HG03354 (cell line): Measurements from ENCODE around the gene DBNDD1.
"Not testable (repeated sequence)": the region's sequence is repeated elsewhere in the genome, so short reads cannot be mapped to it uniquely, and the experiment has no call there.

ENCODE experiments used
- ATAC-seq: cut with Tn5 transposase; IDR thresholded peaks from one replicate; pipeline ENCODE4 v1.9.1; 2021; ENCODE audit warnings: mild to moderate bottlenecking; ENCODE audit not compliant: unreplicated experiment, poor library complexity, severe bottlenecking

The DBNDD1 gene, protein sequence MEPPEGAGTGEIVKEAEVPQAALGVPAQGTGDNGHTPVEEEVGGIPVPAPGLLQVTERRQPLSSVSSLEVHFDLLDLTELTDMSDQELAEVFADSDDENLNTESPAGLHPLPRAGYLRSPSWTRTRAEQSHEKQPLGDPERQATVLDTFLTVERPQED

GRCh38 chr16:90018652-90019542 lies at the start of gene DBNDD1:
DBNDD1 (minus strand) TSS chr16:90019456; CDS start chr16:90019341, 115 bp downstream.
- ATAC-seq: no peak

DNA sequence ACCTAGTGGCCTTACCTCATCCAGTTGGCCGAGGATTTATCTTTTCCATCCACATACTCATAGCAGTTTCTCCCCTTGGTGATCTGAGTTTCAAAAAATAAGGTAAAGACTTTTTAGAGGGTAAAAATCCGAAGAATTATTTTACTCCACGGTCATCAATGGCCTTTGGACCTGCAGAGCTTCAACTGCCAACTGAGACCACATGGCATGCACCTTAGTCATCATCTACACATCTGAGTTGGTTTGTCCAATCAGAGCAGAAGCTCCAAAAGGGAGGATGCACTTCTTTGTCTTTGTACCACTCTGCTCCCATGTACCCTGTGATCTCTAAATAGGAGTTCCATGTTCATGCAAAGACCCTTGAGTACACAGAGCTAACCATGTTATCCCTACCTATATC lies 42.2 kb upstream of the DBNDD1 start:
- no peak for ATAC-seq

GRCh38 chr16:90057738-90058173 lies 38.5 kb upstream of the DBNDD1 start:
- no peak for ATAC-seq

DNA sequence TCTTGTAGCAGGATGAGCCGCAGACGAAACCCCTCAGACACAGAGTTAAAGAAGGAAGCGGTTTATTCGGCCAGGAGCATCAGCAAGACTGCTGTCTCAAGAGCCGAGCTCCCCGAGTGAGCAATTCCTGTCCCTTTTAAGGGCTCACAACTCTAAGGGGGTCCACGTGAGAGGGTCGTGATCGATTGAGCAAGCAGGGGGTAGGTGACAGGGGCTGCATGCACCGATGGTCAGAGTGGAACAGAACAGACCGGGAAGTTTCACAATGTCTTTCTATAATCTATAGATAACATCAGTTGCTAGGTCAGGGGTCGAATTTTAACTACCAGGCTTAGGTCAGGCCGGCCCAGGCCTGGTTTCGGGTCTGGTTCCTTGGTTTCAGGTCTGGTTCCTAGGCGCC lies 37.3 kb upstream of the DBNDD1 start:
- ATAC-seq: not testable (repeated sequence)

DNA sequence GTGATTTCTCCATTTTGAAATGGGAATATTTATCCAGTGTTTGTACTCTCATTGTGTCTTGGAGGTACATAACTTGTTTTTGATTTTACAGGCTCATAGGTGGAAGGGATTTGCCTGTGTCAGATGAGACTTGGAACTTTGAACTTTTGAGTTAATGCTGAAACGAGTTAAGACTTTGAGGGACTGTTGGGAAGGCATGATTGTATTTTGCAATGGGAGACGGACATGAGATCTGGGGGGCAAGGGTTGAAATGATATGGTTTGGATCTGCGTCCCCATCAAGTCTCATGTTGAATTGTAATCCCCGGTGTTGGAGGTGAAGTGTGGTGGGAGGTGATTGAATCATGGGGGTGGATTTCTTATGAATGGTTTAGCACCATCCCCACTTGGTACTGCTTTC lies 36.1 kb upstream of the DBNDD1 start:
- no peak for ATAC-seq

- no peak for ATAC-seq
Measured at GRCh38 chr16:90054554-90054953, 35.3 kb upstream of the DBNDD1 start.

- no peak for ATAC-seq
Measured at GRCh38 chr16:90053902-90054500, 34.7 kb upstream of the DBNDD1 start.

DNA sequence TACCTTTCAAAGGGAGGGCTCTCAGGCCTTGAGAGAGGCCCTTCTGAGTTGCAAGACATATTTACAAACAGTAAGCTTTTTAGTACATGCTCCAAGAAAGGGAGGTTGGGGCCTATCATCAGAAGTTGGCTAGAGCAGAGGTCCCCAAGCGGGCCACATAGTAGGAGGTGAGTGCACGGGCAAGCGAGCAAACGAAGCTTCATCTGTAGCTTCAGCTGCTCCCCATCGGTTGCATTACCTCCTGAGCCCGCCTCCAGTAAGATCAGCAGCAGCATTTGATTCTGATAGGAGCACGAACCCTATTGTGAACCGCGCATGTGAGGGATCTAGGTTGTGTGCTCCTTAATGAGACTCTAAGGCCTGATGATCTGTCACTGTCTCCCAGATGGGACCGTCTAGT lies 31.7 kb upstream of the DBNDD1 start:
- ATAC-seq: no peak

DNA sequence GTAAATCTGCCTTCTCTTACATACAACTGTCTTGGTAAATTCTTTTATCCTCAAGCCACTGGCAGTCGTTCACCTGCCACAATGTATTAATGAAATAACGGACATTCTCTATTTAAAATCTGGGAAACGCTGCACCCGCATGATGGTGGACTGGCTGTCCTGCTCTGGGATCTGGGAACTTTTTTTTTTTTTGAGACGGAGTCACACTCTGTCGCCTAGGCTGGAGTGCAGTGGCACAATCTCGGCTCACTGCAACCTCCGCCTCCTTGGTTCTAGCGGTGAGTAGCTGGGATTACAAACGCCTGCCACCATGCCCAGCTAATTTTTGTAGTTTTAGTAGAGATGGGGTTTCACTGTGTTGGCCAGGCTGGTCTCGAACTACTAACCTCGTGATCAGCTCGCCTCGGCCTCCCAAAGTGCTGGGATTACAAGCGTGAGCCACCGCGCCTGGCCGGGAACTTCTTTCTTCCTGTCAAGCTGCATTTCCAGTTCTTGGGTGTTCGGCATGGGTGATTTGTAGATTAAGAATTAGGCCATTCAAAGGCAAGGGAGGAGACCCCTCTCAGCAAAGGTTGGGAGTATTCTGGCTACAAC lies 29.6 kb upstream of the DBNDD1 start:
- ATAC-seq: no peak

DNA sequence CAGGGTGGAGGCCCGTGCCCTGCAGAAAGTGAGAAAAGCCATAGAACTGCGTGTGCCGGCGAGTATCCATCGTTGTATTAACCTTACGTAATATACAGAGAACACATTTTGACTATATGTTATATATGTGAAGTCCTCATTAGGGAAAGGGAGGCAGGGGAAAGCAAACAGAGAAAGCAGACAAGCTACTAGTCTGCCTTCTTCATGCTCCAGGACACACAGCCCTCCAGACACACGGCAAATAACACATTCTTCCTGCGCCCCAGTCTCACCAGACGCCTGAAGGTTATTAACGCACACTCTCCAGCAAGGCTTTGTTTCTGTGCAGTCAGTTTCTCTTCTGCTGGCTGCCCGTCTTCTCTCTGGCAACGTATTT lies 29.1 kb upstream of the DBNDD1 start:
- no peak for ATAC-seq

GRCh38 chr16:90047714-90048346 lies 28.6 kb upstream of the DBNDD1 start:
- ATAC-seq: no peak

DNA sequence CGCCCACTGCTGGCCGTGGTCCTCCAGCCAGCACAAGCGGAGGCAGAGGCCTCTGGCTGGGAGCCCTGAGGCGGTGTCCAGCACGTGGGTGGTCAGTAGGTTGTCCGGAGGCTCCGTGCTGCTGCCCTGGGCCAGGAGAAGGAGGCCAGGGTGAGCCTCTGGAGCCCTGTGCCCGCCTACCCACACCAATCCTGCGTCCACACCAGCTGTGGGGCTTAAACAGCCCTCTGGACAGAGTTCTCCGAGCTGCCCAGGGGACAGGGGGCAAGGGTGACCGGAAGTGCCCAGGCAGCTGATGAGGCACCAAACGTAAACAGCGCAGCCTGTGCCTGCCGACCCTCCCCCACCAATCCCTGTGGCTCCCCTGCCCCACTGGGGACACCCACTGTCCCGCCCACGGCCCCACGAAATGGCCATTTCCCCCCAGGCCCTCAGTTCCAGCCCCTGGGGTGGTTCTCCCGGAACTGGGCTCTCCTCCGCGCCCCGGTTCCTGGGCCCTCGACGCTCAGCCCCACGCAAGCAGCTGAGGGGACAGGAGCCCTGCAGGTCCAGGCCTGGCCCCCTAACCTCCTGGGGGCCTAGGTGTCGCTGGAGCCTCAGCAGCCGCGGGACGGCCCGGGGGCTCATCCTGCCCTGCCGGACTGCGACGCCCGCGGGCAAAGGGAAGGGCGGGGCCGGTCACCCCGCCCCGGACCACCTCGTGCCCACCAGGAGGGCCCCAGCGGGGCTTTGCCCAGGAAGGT lies 27.9 kb upstream of the DBNDD1 start:
- ATAC-seq: no peak

DNA sequence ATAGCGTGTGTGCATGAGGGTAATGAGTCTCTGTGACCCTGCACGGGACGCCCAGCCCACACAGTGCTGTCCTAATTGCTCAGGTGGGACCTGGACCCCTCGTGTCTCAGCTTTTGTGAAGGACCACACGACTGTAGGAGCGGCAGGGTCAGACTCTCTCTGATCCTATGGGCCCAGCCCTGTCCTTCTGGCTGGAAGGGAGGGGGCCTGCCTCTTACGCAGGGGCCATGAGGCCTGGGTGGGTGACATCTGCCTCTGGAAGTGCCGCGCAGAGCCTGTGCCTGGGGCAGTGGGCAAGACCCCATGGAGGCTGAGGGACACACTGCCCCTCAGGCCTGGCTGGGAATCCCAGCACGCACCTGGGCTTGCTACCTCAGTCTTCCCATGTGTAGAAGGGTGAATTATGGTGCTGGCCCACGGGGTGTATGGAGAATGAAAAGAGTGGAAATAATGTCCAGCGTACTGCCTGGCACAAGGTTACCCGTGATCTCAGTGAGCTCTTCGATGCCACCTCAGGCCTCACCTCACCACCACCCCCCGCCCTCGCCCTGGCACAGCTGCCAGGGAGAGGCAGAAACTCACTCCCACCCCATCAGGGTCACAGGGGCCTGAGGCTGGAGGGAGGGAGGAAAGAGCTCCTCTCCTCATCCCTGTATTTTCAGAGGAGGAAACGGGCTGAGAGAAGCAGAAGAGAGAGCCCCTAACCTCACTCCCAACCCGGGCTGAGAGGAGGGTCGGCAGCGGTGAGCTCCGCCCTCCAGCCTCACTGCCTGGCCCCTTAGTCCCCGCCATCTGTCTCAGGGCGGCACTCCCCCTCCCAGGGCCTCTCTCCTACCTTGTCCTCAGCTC lies 27.1 kb upstream of the DBNDD1 start:
- no peak for ATAC-seq

DNA sequence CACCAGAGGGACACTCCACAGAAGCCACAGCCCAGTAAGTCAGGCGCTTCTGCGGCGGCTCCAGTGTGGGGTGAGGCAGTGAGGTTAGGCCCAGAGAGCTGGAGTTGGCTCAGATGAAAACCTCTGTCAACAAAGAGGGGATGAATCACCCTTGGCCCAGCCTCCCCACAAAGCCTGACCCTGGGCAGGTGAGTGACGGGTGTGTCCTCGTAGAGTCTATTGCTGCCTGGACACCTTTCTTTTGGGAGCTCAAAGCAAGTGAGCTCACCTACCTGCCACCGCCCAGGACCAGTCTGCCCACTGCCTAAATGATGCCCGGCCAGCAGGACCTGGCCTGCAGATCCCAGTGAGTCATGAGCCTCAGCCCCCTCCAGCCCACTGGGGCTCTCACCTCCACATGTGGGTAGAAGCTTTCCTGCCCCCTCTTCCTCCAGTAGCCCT lies 24.9 kb upstream of the DBNDD1 start:
- no peak for ATAC-seq

DNA sequence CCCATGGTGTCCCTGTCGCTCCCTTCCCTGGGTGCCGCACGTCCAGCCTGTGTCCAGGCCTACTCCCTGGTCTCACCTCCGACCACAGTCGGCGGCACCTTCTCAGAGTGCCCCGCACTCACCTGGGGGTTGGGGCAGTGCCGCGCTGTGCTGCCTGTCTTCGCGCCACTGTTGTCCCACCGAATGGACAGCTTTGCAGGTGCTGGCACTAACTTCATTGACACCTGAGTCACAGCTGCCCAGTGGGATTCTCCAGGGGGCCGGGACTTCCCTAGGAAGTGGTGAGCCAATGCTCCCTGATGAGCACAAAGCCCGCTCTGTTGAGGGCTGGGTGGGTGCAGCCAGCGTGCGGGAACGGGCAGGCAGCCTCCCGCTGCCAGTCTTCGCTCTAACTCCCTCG lies 24.3 kb upstream of the DBNDD1 start:
- no peak for ATAC-seq

DNA sequence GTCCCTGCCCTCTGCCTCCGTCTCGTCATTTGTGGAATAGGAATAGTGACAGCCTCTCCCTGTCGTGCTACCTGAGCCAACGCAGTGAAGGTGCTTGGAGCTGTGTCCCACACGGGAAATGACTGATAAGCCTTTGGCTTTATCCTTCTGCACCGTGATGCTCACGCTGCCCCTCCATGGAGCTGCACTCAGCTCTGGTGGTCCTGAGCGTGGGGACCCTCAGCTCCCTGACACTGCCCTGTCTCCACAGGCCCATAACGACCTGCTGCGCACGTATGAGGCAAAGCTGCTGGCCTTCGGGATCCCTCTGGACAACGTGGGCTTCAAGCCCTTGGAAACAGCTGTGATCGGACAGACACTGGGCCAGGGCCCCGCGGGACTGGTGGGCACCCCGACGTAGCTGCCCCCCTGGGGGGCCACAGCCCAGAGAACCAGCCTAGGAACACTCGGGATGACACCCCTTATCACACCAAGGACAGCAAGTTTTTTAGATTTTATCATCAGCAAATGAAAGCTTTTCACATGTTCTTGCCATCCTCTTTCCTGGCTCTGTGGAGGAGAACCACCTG lies 23.8 kb upstream of the DBNDD1 start:
- no peak for ATAC-seq

DNA sequence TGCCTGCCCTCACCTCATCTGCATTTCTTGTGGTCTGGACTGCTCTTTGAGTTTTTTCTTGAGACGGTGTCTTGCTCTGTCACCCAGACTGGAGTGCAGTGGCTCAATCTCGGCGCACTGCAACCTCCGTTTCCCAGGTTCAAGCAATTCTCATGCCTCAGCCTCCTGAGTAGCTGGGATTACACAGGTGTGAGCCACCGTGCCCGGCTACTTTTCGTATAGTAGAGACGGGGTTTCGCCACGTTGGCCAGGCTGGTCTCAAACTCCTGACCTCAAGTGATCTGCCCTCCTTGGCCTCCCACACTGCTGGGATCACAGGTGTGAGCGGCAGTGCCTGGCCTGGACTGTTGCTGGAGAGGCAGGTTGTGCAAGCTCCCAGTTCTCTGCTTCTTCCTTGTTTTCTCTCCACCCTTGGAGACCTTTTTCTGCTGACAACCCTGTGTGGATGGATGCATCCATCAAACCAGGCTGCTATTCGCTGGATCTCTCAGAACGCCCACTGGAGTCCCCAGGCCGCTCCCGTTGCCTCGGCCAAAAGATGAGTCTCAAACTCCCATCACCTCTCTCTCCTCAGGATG lies 22.7 kb upstream of the DBNDD1 start:
- no peak for ATAC-seq
